Chondrocyte (in vitro differentiated cells): ENCODE measurements around the gene TNIK. TPM values are rescaled to one million over a fixed set of nuclear protein-coding genes. Genes with fewer than 3 reads are reported as not detected.

Experiments used
- DNase-seq: peaks from one replicate; pipeline ENCODE4 v3.0.0; 2021; ENCODE audit warnings: mixed read lengths, low spot score
- H3K27ac Mint-ChIP-seq: one replicate; pipeline ENCODE4 v1.8.0; 2021; ENCODE audit warnings: mild to moderate bottlenecking, moderate library complexity, mixed read lengths; ENCODE audit not compliant: unreplicated experiment
- H3K27me3 Mint-ChIP-seq: 2 replicates; pipeline ENCODE4 v1.8.0; 2021; ENCODE audit warnings: low read depth, mixed read lengths
- H3K36me3 Mint-ChIP-seq: 2 replicates; pipeline ENCODE4 v1.8.0; 2021; ENCODE audit warnings: low read depth, mixed read lengths
- H3K4me1 Mint-ChIP-seq: 2 replicates; pipeline ENCODE4 v1.8.0; 2021; ENCODE audit warnings: low read depth, mild to moderate bottlenecking, mixed read lengths
- H3K4me3 Mint-ChIP-seq: one replicate; pipeline ENCODE4 v1.8.0; 2021; ENCODE audit warnings: mild to moderate bottlenecking, moderate library complexity, mixed read lengths; ENCODE audit not compliant: unreplicated experiment
- H3K9me3 Mint-ChIP-seq: 2 replicates; pipeline ENCODE4 v1.8.0; 2021; ENCODE audit warnings: low read depth, mixed read lengths
- CTCF ChIP-seq: fragments of 200-600 bp; sonication (generic); IDR thresholded peaks from 2 replicates; pipeline ENCODE4 v1.5.0; 2021; ENCODE audit warnings: antibody characterized with exemption, mild to moderate bottlenecking, moderate library complexity
- total RNA-seq: library from RNA; stranded (reverse); gene quantifications from 3 replicates; pipeline ENCODE4 v1.2.1, GENCODE V29; 2021

TNIK gene
- total RNA-seq, 1 donor from 2014 or later: 17.5 TPM

- Mint-ChIP-seq H3K9me3 (no peaks in the 10 kb centered on the region), H3K36me3 (peaks cover 4% of the 10 kb centered on the region), H3K27ac (no peak overlapping the region), H3K4me3 (no peak overlapping the region), H3K27me3 (no peaks in the 10 kb centered on the region), H3K4me1 (no peaks in the 10 kb centered on the region)
- DNase-seq: no peak
- no peak for TF ChIP-seq CTCF
Observed at GRCh38 chr3:171058058-171058457, 402.1 kb downstream of the TNIK start.

DNA sequence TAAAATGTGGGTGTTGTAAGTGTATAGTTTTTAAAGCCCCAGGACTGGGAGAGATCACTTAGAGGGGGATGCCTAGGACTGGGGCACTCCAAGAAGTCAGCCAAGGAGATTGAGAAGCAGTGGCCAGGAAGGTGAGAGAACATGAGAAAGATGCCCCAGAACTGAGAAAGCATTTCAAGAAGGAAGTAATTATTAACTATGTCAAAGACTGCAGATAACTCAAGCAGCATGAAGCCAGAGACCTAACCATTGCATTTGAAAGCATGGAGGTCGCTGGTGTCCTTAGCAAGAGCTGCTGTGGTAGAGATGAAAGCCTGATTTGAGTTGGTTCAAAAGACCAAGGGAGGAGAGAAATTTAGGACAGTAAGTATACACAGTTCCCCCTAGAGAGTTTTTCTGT is 403.1 kb downstream of the TNIK start:
- Mint-ChIP-seq H3K9me3 (no peaks in the 10 kb centered on the region), H3K36me3 (peaks cover 2% of the 10 kb centered on the region), H3K4me1 (no peaks in the 10 kb centered on the region), H3K4me3 (no peak overlapping the region), H3K27ac (no peak overlapping the region), H3K27me3 (no peaks in the 10 kb centered on the region)
- no peak for DNase-seq
- no peak for TF ChIP-seq CTCF

- DNase-seq: no peak
- no peak for TF ChIP-seq CTCF
- Mint-ChIP-seq H3K9me3 (no peaks in the 10 kb centered on the region), H3K4me1 (no peaks in the 10 kb centered on the region), H3K4me3 (no peak overlapping the region), H3K27ac (no peak overlapping the region), H3K27me3 (no peaks in the 10 kb centered on the region), H3K36me3 (no peaks in the 10 kb centered on the region)
Observed at GRCh38 chr3:171056528-171056927, 403.7 kb downstream of the TNIK start.

DNA sequence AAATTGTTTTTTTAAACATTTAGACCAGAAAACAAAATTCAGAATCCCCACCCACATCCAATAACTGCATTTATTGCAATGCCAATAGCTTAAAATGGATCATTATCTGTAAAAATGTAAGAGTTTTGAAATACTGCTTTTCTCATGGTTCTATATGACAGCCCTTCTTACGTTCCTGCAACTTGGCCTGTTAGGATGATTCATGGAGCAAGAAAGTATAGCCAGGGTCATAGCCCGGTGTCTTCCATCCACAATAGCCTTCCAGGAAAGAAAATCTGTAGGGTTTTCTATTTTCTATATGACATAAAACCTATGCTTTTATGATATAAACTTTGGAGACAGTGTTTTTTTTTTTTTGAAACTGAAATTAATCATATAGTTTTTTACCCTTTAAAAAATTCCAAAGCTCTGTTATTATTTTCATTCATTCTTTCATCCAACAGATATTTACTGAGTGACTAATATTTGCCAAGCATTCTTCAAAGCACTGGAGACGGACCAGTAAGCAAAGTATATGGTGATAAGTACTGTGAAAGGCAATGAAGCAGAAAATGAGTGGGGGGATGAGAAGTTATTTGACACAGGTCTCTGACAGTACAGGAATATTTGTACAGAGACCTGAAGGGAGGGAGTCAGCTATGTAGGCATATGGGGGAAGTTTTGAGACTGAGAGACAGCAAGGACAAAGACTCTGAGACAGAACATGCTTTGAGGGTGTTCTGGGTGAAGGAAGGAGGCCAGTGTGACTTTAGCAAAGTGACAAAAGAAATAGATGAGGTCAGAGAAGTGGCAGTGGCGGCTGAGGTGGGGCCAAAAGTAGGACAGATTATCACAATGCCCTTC is 404.6 kb downstream of the TNIK start:
- no peak for TF ChIP-seq CTCF
- Mint-ChIP-seq H3K4me3 (no peak overlapping the region), H3K9me3 (no peaks in the 10 kb centered on the region), H3K27me3 (no peaks in the 10 kb centered on the region), H3K27ac (peak overlapping the region; percentile 57), H3K36me3 (no peaks in the 10 kb centered on the region), H3K4me1 (no peaks in the 10 kb centered on the region)
- no peak for DNase-seq

GRCh38 chr3:171054921-171055320 is 405.3 kb downstream of the TNIK start:
- Mint-ChIP-seq H3K4me3 (no peak overlapping the region), H3K36me3 (no peaks in the 10 kb centered on the region), H3K4me1 (no peaks in the 10 kb centered on the region), H3K27ac (no peak overlapping the region), H3K27me3 (no peaks in the 10 kb centered on the region), H3K9me3 (no peaks in the 10 kb centered on the region)
- TF ChIP-seq CTCF: peak; percentile 21
- no peak for DNase-seq
